Measurements from ENCODE around the gene SELENOF. TPM values are rescaled to one million over a fixed set of nuclear protein-coding genes. Genes with fewer than 3 reads are reported as not detected.

SELENOF gene
- total RNA-seq, 1 donor from 2014 or later, result 114 TPM

DNA sequence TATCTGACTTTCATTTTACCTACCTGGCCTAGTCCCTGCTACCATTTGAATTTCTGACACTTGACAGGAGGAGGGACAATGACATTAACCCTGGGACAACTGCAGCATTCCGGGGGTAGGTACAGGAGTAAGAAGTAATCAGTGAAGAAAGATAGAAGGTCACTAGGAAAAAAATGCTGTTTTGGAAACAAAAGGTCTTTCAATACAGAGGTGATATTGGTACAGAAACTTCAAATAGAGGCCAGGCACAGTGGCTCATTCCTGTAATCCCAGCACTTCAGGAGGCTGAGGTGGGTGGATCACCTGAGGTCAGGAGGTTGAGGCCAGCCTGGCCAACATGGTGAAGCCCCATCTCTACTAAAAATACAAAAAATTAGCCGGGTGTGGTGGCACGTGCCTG, 68.4 kb downstream of the SELENOF start:
- no peaks in the 10 kb centered on the region for H3K9me3 Mint-ChIP-seq (ENCODE audit: low read depth)
- no peak for DNase-seq (ENCODE audit: low spot score, unreplicated experiment)
- no peak overlapping the region for H3K4me3 Mint-ChIP-seq (ENCODE audit: low read depth)
- TF ChIP-seq, protein P1, sequence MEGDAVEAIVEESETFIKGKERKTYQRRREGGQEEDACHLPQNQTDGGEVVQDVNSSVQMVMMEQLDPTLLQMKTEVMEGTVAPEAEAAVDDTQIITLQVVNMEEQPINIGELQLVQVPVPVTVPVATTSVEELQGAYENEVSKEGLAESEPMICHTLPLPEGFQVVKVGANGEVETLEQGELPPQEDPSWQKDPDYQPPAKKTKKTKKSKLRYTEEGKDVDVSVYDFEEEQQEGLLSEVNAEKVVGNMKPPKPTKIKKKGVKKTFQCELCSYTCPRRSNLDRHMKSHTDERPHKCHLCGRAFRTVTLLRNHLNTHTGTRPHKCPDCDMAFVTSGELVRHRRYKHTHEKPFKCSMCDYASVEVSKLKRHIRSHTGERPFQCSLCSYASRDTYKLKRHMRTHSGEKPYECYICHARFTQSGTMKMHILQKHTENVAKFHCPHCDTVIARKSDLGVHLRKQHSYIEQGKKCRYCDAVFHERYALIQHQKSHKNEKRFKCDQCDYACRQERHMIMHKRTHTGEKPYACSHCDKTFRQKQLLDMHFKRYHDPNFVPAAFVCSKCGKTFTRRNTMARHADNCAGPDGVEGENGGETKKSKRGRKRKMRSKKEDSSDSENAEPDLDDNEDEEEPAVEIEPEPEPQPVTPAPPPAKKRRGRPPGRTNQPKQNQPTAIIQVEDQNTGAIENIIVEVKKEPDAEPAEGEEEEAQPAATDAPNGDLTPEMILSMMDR (IDR thresholded peaks at IDR 0.05; ENCODE audit: unreplicated experiment), result no peak
- H3K27me3 Mint-ChIP-seq, result no peaks in the 10 kb centered on the region
- no peaks in the 10 kb centered on the region for H3K36me3 Mint-ChIP-seq (ENCODE audit: insufficient read depth)
- no peak overlapping the region for H3K27ac Mint-ChIP-seq
- H3K4me1 Mint-ChIP-seq (ENCODE audit: low read depth), result peaks cover 3% of the 10 kb centered on the region

DNA sequence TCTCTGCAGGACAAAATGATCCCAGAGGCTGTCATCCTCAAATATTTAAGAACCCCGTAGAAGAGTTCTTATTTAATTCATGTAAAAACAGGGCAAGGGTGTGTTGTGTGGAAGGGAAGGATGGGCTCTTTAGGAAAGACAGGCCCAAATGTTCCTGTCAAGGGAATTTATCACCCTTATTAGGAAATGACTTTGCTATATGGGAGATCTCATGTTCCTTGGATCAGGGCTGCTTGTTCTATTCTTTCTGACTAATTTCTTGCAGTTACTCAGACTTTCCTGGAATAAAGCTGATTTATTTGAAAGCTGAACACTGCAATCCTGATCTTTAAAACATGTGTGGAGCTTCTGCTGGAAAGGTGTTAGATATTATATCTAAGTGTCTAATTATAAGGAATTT, 72.8 kb downstream of the SELENOF start:
- Mint-ChIP-seq H3K27me3 (no peaks in the 10 kb centered on the region), H3K4me3 (ENCODE audit: low read depth) (no peak overlapping the region), H3K4me1 (ENCODE audit: low read depth) (peaks cover 3% of the 10 kb centered on the region), H3K36me3 (ENCODE audit: insufficient read depth) (no peaks in the 10 kb centered on the region), H3K27ac (no peak overlapping the region), H3K9me3 (ENCODE audit: low read depth) (no peaks in the 10 kb centered on the region)
- TF ChIP-seq, protein P1 (IDR thresholded peaks at IDR 0.05; ENCODE audit: unreplicated experiment), result no peak
- no peak for DNase-seq (ENCODE audit: low spot score, unreplicated experiment)

DNA sequence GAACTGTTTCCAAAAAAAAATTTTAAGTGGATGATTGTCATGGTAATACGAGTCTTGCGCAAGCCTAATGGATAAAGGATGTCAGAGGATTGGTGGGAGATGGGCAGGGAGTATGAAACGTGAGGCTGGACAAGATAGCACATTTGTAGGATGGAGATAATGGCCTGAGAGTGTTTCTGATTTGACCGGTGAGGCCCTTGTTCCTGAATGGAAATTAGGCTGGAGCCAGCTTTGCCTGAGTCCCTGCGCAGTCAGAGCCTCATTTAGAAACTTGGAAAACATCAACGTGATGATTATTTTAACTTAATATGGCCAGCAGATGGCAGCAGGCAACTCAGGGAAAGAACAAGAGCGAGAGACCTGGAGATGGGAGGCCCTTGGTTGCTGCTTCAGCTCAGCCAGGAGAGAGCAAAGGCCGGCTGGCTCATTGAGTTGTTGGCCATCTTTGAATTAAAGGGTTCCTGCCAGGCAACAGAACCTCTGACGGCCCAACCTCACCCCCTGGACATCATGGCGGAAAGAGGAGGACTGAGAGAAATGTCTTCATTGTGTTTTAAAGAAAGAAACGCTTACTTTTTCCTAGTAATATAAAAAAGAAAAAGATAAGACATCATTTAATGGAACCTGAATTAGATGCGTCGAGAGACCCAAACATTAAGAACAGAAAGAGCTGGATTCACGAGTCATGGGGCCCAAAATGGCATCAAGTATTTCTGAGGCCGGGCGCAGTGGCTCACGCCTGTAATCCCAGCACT, 80.3 kb downstream of the SELENOF start:
- no peaks in the 10 kb centered on the region for H3K36me3 Mint-ChIP-seq (ENCODE audit: insufficient read depth)
- H3K27ac Mint-ChIP-seq, result no peak overlapping the region
- H3K9me3 Mint-ChIP-seq (ENCODE audit: low read depth), result no peaks in the 10 kb centered on the region

DNA sequence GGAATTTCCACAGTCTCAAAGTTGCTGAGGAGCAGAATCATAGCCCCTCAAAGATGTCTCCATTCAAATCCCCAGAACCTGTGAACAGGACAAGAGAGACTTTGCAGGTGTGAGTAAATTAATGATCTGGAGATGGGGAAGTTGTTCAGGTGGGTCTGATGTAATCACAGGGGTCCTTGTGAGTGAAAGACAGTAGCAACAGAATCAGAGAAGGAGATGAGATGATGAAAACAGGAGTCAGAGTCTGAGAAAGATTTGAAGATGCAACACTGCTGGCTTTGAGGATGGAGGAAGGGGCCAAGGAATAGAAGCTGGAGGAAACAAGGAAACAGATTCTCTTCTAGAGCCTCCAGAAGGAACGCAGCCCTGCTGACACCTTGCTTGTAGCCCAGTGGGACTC, 81.5 kb downstream of the SELENOF start:
- Mint-ChIP-seq H3K4me3 (ENCODE audit: low read depth) (no peak overlapping the region), H3K27ac (no peak overlapping the region), H3K36me3 (ENCODE audit: insufficient read depth) (no peaks in the 10 kb centered on the region), H3K27me3 (peaks cover 4% of the 10 kb centered on the region), H3K9me3 (ENCODE audit: low read depth) (no peaks in the 10 kb centered on the region), H3K4me1 (ENCODE audit: low read depth) (peaks cover 2% of the 10 kb centered on the region)
- no peak for DNase-seq (ENCODE audit: low spot score, unreplicated experiment)
- TF ChIP-seq, protein P1 (IDR thresholded peaks at IDR 0.05; ENCODE audit: unreplicated experiment), result no peak

More for the DNA sequence above, 80.3 kb downstream of the SELENOF start:
- TF ChIP-seq, protein P1 (IDR thresholded peaks at IDR 0.05; ENCODE audit: unreplicated experiment), result peak; percentile 70
- DNase-seq (ENCODE audit: low spot score, unreplicated experiment), result peak; percentile 25
- H3K4me1 Mint-ChIP-seq (ENCODE audit: low read depth), result peaks cover 2% of the 10 kb centered on the region
- H3K4me3 Mint-ChIP-seq (ENCODE audit: low read depth), result no peak overlapping the region
- H3K27me3 Mint-ChIP-seq, result peaks cover 4% of the 10 kb centered on the region

DNA sequence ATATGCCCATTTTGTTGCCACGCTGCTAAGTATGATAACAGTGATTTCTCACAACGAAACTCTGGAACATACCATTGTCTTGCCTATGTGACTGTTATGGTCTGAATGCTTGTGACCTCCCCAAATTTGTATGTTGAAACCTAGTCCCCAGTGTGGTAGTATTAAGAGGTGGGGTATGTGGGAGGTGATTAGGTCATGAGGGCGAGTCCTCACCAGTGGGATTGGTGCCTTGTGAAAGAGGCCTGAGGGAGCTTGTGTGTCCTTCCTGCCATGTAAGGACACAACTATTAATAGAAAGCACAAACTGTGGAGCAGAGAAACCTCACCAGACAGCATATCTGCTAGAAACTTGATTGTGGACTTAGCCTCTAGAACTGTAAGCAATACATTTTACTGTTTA, 84.6 kb downstream of the SELENOF start:
- Mint-ChIP-seq H3K9me3 (ENCODE audit: low read depth) (no peaks in the 10 kb centered on the region), H3K27ac (no peak overlapping the region), H3K36me3 (ENCODE audit: insufficient read depth) (no peaks in the 10 kb centered on the region), H3K4me1 (ENCODE audit: low read depth) (peaks cover 2% of the 10 kb centered on the region), H3K4me3 (ENCODE audit: low read depth) (no peak overlapping the region), H3K27me3 (peaks cover 7% of the 10 kb centered on the region)
- DNase-seq (ENCODE audit: low spot score, unreplicated experiment), result no peak
- TF ChIP-seq, protein P1 (IDR thresholded peaks at IDR 0.05; ENCODE audit: unreplicated experiment), result no peak

All from progenitor cell of endocrine pancreas (in vitro differentiated cells).